ENCODE measurements around the gene AKT3.
"Not testable (repeated sequence)": the region's sequence is repeated elsewhere in the genome, so short reads cannot be mapped to it uniquely, and the experiment has no call there.

The AKT3 gene

DNA sequence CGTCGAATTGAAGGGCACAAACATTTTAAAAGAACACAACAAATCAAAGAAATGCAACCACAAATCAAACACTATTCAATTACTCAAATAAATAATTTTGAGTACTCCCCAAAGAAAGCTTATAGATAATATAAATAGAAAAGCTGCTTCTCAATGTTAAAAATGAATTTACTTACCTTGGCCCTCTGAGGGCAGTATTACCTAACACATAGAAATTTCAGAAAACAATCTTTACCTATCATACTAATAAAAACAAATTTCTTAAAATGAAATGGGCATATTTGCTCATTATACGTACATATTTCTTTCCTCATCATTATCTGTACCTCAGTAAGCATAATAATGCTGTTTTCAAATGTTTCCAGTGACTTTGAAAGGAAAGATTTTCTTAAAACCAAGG is 141.8 kb downstream of the AKT3 start:
- DNase-seq (ENCODE audit: low read depth in 1 of 2, low spot score in 1 of 2), result no peak

- no peak for DNase-seq (ENCODE audit: low read depth in 1 of 2, low spot score in 1 of 2)
Measured at GRCh38 chr1:243706563-243706962, 143.5 kb downstream of the AKT3 start.

DNA sequence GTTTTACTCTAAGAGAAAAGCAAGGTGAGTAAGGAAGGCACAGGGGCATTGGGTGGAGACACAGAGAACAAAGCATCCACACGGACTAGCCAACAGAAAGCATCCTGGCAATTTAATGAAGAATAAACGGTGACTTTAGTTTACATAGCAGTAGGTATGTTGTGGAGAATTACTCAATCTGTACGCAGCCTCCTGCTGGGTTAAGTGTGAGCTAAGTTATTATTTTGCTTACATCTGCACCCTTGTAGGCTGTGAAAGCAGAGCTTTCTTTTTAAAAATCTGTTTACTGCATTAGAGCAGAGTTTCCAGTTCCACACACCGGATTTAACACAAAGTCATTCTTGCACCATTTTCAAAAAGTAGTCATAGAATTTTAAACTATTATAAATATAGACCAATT is 144.5 kb downstream of the AKT3 start:
- DNase-seq (ENCODE audit: low read depth in 1 of 2, low spot score in 1 of 2), result no peak

GRCh38 chr1:243701872-243702271 is 148.2 kb downstream of the AKT3 start:
- DNase-seq (ENCODE audit: low read depth in 1 of 2, low spot score in 1 of 2), result no peak

DNA sequence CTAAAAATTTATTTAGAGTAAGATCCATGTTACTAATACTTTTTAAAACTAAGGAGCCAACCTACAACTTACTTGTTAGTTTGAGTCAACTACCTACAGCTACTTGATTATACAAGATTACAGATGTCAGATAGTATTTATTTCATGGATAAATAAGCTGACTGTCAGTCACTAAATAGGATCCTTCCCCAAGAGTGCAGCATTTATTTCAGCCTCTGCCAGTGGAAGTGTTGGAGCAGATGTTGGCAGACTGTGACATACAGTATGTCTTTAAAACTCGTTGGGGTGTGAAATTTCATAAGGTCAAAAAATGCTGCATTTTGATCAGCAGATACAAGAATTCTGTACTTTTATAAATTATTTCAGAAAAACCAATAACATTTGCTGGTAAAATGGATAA is 156.2 kb downstream of the AKT3 start:
- DNase-seq (ENCODE audit: low read depth in 1 of 2, low spot score in 1 of 2), result no peak

- DNase-seq (ENCODE audit: low read depth in 1 of 2, low spot score in 1 of 2), result no peak
Measured at GRCh38 chr1:243686159-243686558, 163.9 kb downstream of the AKT3 start.

DNA sequence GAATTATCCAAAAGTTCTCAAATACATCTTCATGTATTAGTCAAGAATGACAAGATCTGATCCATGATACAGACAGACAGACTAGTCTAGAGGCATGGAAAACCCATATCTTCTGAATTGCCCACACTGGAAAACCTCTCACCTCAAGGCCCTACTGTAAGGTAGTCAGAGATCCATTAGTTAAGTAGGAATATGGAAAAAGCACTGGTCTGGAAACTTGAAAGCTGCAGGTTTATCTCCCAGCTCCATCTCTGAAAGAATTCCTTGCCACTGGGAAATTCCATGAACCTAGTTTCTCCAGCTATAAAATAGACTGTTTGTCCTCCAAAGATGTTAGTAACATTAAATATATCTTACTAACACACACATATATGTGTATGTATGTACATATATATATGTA is 169.2 kb downstream of the AKT3 start:
- no peak for DNase-seq (ENCODE audit: low read depth in 1 of 2, low spot score in 1 of 2)

- DNase-seq (ENCODE audit: low read depth in 1 of 2, low spot score in 1 of 2), result no peak
Measured at GRCh38 chr1:243672539-243673074, 177.4 kb downstream of the AKT3 start.

DNA sequence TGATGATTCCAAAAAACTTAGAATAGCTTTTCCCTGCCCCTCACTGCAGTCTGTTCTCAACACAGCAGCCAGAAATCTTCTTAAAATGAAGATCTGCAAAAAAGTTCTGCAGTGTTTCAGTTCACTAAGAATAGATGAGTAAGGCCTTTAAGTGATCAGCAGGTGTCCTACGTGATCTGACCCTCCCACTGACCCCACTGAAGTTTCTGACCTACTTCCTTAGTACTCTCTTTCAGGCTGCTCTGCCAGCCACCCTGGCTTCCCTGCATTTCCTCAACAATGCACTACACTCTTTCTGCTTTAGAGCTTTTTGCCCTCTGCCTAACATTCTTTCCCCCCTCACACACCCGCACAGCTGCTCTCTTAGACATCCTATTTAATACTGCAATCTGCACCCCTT is 182.5 kb downstream of the AKT3 start:
- DNase-seq (ENCODE audit: low read depth in 1 of 2, low spot score in 1 of 2), result no peak

- no peak for DNase-seq (ENCODE audit: low read depth in 1 of 2, low spot score in 1 of 2)
Measured at GRCh38 chr1:243667133-243667532, 182.9 kb downstream of the AKT3 start.

- DNase-seq (ENCODE audit: low read depth in 1 of 2, low spot score in 1 of 2), result no peak
Measured at GRCh38 chr1:243663651-243664050, 186.4 kb downstream of the AKT3 start.

DNA sequence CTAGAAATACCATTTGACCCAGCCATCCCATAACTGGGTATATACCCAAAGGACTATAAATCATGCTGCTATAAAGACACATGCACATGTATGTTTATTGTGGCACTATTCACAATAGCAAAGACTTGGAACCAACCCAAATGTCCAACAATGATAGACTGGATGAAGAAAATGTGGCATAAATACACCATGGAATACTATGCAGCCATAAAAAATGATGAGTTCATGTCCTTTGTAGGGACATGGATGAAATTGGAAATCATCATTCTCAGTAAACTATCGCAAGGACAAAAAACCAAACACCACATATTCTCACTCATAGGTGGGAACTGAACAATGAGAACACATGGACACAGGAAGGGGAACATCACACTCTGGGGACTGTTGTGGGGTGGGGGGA is 187.9 kb downstream of the AKT3 start:
- DNase-seq (ENCODE audit: low read depth in 1 of 2, low spot score in 1 of 2), result not testable (repeated sequence)

DNA sequence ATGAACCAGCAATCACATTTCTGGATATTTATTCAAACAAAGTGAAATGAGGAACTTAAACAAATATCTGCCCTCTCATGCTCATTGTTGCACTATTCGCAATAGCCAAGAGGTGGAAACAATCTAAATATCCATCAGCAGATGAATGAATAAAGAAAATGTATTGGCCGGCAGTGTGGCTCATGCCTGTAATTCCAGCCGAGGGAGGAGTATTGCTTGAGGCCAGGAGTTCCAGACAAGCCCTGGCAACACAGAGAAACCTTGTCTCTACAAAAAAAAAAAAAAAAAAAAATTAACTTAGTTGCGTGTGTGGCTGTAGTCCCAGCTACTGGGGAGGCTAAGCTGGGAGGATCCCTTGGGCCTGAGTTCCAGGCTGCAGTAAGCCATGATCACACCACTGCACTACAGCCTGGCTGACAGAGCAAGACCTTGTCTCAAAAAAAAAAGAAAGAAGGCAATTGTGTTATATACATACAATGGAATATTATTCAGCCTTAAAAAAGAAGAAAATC is 191.4 kb downstream of the AKT3 start:
- DNase-seq (ENCODE audit: low read depth in 1 of 2, low spot score in 1 of 2), result no peak

GRCh38 chr1:243657793-243658192 is 192.2 kb downstream of the AKT3 start:
- no peak for DNase-seq (ENCODE audit: low read depth in 1 of 2, low spot score in 1 of 2)

GRCh38 chr1:243649530-243649929 is 200.5 kb downstream of the AKT3 start:
- DNase-seq (ENCODE audit: low read depth in 1 of 2, low spot score in 1 of 2), result not testable (repeated sequence)

DNA sequence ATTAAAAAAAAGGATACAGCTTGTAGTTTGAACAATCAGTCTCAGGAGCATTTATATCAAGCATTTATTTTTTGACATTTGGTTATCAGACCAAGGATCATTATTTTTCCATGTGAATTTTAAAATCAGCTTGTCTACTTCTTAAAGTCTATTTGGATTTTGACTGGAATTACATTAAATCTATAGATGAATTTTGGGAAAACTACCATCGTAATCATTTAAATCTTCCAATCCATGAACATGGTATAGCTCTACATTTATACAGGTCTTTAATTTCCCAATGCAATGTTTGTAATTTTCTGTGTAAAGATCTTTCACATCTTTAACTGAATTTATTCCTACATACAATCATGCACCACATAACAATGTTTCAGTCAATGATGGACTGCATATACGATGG is 203.2 kb downstream of the AKT3 start:
- no peak for DNase-seq (ENCODE audit: low read depth in 1 of 2, low spot score in 1 of 2)

DNA sequence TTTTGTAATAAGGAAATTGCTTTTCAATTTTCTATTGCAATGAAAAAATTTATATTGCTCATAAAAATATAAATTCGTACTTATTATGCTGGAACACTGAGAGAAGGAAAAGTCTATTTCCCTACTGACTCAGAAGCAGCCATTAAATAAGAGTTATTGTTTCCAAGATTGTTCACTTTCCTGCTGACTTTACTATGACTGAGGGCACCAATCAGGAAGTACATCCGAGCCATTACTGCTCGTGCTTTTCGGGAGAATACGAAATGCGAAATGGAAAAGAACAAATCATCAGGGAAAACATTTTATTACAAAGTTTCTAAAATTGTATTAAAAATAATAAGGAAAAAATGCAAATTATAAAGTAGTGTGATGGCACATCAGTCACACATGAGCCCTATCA is 204.8 kb downstream of the AKT3 start:
- no peak for DNase-seq (ENCODE audit: low read depth in 1 of 2, low spot score in 1 of 2)

DNA sequence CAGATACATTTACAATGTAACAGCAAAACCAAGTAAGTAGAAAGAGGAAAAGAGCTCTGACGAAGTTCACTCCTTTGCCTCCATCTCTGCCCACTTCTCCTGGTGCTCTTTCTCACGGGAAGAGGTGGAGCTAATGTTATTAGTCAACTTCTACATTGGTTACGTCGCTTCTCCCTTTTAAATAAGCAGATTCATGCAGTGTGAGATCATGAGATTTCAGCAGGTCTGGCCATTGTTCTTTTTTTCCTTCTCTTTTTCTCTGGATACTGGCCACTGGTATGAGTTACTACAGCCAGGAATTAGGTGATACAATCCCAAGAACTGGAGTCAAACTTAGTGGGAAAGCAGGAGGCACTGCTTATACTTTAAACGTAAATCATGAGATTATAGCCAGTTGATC is 207.1 kb downstream of the AKT3 start:
- no peak for DNase-seq (ENCODE audit: low read depth in 1 of 2, low spot score in 1 of 2)

DNA sequence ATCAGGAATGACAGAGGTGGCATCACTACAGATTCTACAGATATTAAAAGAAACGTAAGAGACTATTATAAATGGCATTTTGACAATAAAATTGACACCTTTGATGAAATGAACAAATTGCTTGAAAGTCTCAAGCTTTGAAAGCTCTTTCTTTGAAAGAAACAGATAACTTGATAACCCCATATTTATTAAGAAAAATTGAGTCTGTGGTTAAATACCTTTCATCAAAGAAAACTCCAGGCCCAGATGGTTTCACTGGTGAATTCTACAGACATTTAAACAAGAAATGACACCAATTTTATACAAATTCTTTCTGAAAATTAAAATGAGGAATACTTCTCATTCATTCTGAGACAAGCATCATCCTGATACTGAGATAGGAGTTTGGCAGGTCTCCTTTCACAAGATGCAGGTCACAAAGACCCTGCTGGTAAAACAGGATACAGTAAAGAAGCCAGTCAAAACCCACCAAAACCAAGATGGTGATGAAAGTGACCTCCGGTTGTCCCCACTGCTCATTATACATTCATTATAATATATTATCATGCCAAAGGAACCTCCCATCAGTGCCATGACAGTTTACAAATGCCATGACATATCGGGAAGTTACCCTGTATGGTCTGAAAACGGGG is 210.9 kb downstream of the AKT3 start:
- DNase-seq (ENCODE audit: low read depth in 1 of 2, low spot score in 1 of 2), result no peak

DNA sequence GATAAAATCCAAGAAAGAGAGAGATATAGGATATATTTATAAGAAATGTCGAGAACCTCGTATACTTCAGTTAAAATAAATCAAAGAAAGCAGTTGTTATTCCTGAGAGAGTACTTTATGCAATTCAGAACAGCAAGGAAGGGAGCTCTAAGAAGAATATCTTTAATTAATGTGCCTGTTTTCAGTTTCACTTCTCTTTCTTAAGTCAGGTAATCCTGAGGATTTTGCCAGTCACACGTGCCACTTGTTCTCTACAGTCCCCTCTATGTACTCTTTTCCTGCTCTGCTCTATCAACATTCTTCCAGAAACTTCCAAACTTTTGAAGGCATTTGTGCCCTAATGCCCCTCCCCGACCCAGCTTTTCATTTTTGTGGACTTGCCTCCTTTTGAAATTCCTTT is 211.9 kb downstream of the AKT3 start:
- no peak for DNase-seq (ENCODE audit: low read depth in 1 of 2, low spot score in 1 of 2)

- no peak for DNase-seq (ENCODE audit: low read depth in 1 of 2, low spot score in 1 of 2)
Measured at GRCh38 chr1:243628476-243628907, 221.6 kb downstream of the AKT3 start.

DNA sequence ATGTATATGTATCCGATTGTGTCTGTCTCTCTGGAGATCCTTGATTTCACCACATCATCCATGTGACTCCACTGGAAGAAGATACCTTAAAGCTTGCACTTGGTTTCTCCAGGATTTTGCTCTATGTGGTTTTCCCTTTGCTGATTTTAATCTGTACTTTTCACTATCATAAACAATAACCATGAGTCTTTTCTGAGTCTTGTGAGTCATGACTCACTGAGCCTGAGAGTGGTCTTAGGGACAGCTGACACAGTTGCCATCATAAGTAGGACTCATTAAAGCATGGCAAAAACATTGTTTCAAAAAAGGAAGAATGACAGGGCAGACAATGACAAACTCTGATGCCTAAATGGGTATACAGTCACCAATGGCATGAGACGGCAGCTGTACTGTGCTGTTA is 226.2 kb downstream of the AKT3 start:
- no peak for DNase-seq (ENCODE audit: low read depth in 1 of 2, low spot score in 1 of 2)

GRCh38 chr1:243621973-243622372 is 228.1 kb downstream of the AKT3 start:
- DNase-seq (ENCODE audit: low read depth in 1 of 2, low spot score in 1 of 2), result no peak
